HCT116 (cell line): ENCODE data around the gene SEMA3B. TPM values are rescaled to one million over a fixed set of nuclear protein-coding genes. Genes with fewer than 3 reads are reported as not detected.

Source experiments
- ATAC-seq: fragments of 200-7000 bp; cut with Tn5 transposase; 2 replicates; pipeline ENCODE4 v1.9.1; 2020; ENCODE audit warnings: mild to moderate bottlenecking, moderate library complexity
- BruUV-seq: library from RNA; stranded (reverse); fragments of 400-500 nt; replicated peaks from 2 replicates; lab custom pipeline; 2021; lab: Mats Ljungman, UMichigan
- CTCF ChIA-PET: fragments of 300-600 bp; sonication (Branson Sonifier 250); formaldehyde crosslinking; loops from one replicate; lab custom pipeline; 2021; ENCODE audit warnings: antibody characterized with exemption; lab: Charles Lee
- POLR2A ChIA-PET: fragments of 300-600, 350-600 bp; sonication (Branson Sonifier 250); formaldehyde crosslinking; loops from one replicate; lab custom pipeline; 2021; ENCODE audit warnings: antibody characterized with exemption; lab: Charles Lee
- RAD21 ChIA-PET, 2 experiments: fragments of 300-600 bp; sonication (Branson Sonifier 250); formaldehyde crosslinking; loops; one replicate each; lab custom pipeline; 2023; ENCODE audit warnings: low total read pairs in 2 of 2; ENCODE audit not compliant: uncharacterized antibody in 2 of 2, unreplicated experiment in 2 of 2, low non-redundant PET in 1 of 2; lab: Charles Lee
- DNase-seq: peaks from one replicate; pipeline ENCODE4 v3.0.0-alpha.2; 2010; ENCODE audit warnings: low read depth, low spot score
- H2AFZ ChIP-seq: fragments of 200-600 bp; shearing (Covaris generic), sonication (generic); 2 replicates; pipeline ENCODE4 v1.6.1; 2017; ENCODE audit warnings: low read depth, mixed run types, mixed read lengths, antibody characterized with exemption, low read length; ENCODE audit not compliant: poor library complexity, severe bottlenecking
- H3K27ac ChIP-seq: 2 replicates; pipeline ENCODE4 v1.5.1; 2012; ENCODE audit warnings: low read depth, low read length
- H3K27me3 ChIP-seq: fragments of 200-600 bp; sonication (generic); 2 replicates; pipeline ENCODE4 v1.6.1; 2016; ENCODE audit warnings: mixed run types, low read length, mixed read lengths; ENCODE audit not compliant: insufficient read depth
- H3K36me3 ChIP-seq, 2 experiments: fragments of 200-500 bp in 1 of 2; fragments of 200-600 bp in 1 of 2; sonication (Bioruptor generic) in 1 of 2; sonication (generic) in 1 of 2; 2 replicates each; pipeline versions ENCODE4 v1.5.1 to v1.6.1; 2014 to 2016; ENCODE audit warnings: low read length in 2 of 2, inconsistent platforms in 1 of 2, mixed read lengths in 1 of 2, mixed run types in 1 of 2; ENCODE audit not compliant: insufficient read depth in 2 of 2, control insufficient read depth in 1 of 2
- H3K4me1 ChIP-seq, 2 experiments: fragments of 200-600 bp in 1 of 2; sonication (generic) in 1 of 2; 2 replicates each; pipeline versions ENCODE4 v1.5.1 to v1.6.1; 2012 to 2017; ENCODE audit warnings: low read length in 2 of 2, inconsistent platforms in 1 of 2, mild to moderate bottlenecking in 1 of 2, mixed read lengths in 1 of 2, mixed run types in 1 of 2, moderate library complexity in 1 of 2; ENCODE audit not compliant: insufficient read depth in 2 of 2, control insufficient read depth in 1 of 2
- H3K4me2 ChIP-seq: fragments of 200-600 bp; sonication (generic); 2 replicates; pipeline ENCODE4 v1.6.1; 2017; ENCODE audit warnings: mixed run types, low read length, mixed read lengths
- H3K4me3 ChIP-seq, 2 experiments: fragments of 200-600 bp in 1 of 2; sonication (generic) in 1 of 2; replicated peaks in 1 of 2; 2 replicates each; pipeline ENCODE4 v1.5.1; 2011 to 2016; ENCODE audit warnings: low read length in 2 of 2, control low read depth in 1 of 2, low read depth in 1 of 2, mild to moderate bottlenecking in 1 of 2, mixed read lengths in 1 of 2, mixed run types in 1 of 2
- H3K79me2 ChIP-seq: fragments of 200-600 bp; sonication (generic); 2 replicates; pipeline ENCODE4 v1.6.1; 2017; ENCODE audit warnings: mild to moderate bottlenecking, mixed run types, low read length, moderate library complexity, mixed read lengths; ENCODE audit not compliant: insufficient read depth
- H3K9ac ChIP-seq: fragments of 200-600 bp; sonication (generic); 2 replicates; pipeline ENCODE4 v1.6.1; 2016; ENCODE audit warnings: low read length, mixed read lengths
- H3K9me2 ChIP-seq: fragments of 200-600 bp; sonication (generic), shearing (Covaris generic); 2 replicates; pipeline ENCODE4 v1.6.1; 2017; ENCODE audit warnings: mixed run types, mild to moderate bottlenecking, moderate library complexity; ENCODE audit not compliant: insufficient read depth
- H3K9me3 ChIP-seq, 2 experiments: fragments of 200-500 bp in 1 of 2; fragments of 200-600 bp in 1 of 2; sonication (Bioruptor generic) in 1 of 2; sonication (generic) in 1 of 2; 2 replicates each; pipeline ENCODE4 v1.6.1; 2014 to 2017; ENCODE audit warnings: low read length in 2 of 2, mixed read lengths in 2 of 2, inconsistent platforms in 1 of 2, low read depth in 1 of 2, mild to moderate bottlenecking in 1 of 2, mixed run types in 1 of 2, moderate library complexity in 1 of 2; ENCODE audit not compliant: control insufficient read depth in 1 of 2, insufficient read depth in 1 of 2
- H4K20me1 ChIP-seq: fragments of 200-600 bp; sonication (generic), shearing (Covaris generic); 2 replicates; pipeline ENCODE4 v1.6.1; 2017; ENCODE audit warnings: mixed run types, mild to moderate bottlenecking, moderate library complexity; ENCODE audit not compliant: insufficient read depth
- CBX3 ChIP-seq: IDR thresholded peaks from 2 replicates; pipeline ENCODE4 v1.6.1; 2012; ENCODE audit warnings: low read depth
- CEBPB ChIP-seq: IDR thresholded peaks from 2 replicates; pipeline ENCODE4 v1.6.1; 2012; ENCODE audit warnings: low read depth
- CTCF ChIP-seq, 3 experiments: fragments of 200-600 bp in 1 of 3; sonication (generic) in 1 of 3; IDR thresholded peaks in 2 of 3; conservative IDR thresholded peaks in 1 of 3; 2 replicates each; pipeline ENCODE4 v1.5.1; 2012 to 2017; ENCODE audit warnings: low read depth in 2 of 3, low read length in 2 of 3, antibody characterized with exemption in 1 of 3, borderline replicate concordance in 1 of 3, control low read depth in 1 of 3, mild to moderate bottlenecking in 1 of 3, mixed read lengths in 1 of 3, mixed run types in 1 of 3, moderate library complexity in 1 of 3; ENCODE audit not compliant: insufficient read depth in 1 of 3
- EGR1 ChIP-seq: IDR thresholded peaks from 2 replicates; pipeline ENCODE4 v1.6.1; 2012; ENCODE audit warnings: low read depth
- EZH2 ChIP-seq: fragments of 200-600 bp; sonication (generic); IDR thresholded peaks from 2 replicates; pipeline ENCODE4 v1.6.1; 2017; ENCODE audit warnings: antibody characterized with exemption, mixed run types
- EZH2phosphoT487 ChIP-seq: fragments of 200-600 bp; IDR thresholded peaks from 2 replicates; pipeline ENCODE4 v1.6.1; 2018; ENCODE audit warnings: antibody characterized with exemption, borderline replicate concordance
- FOSL1 ChIP-seq: IDR thresholded peaks from 2 replicates; pipeline ENCODE4 v1.6.1; 2012; ENCODE audit warnings: low read depth
- JUND ChIP-seq: IDR thresholded peaks from 2 replicates; pipeline ENCODE4 v1.6.1; 2012
- POLR2A ChIP-seq: IDR thresholded peaks from 2 replicates; pipeline ENCODE4 v1.7.0; 2011; ENCODE audit warnings: borderline replicate concordance; ENCODE audit not compliant: insufficient read depth, insufficient read length; ENCODE audit errors: extremely low read depth
- POLR2AphosphoS5 ChIP-seq: IDR thresholded peaks from 2 replicates; pipeline ENCODE4 v1.6.1; 2011; ENCODE audit warnings: mild to moderate bottlenecking, low read depth, low read length, moderate library complexity
- RAD21 ChIP-seq: IDR thresholded peaks from 2 replicates; pipeline ENCODE4 v1.6.1; 2012; ENCODE audit warnings: low read depth, mild to moderate bottlenecking
- SIN3A ChIP-seq: IDR thresholded peaks from 2 replicates; pipeline ENCODE4 v1.6.1; 2012; ENCODE audit warnings: low read depth
- SRF ChIP-seq: IDR thresholded peaks from 2 replicates; pipeline ENCODE4 v1.6.1; 2012; ENCODE audit warnings: low read depth
- YY1 ChIP-seq: IDR thresholded peaks from 2 replicates; pipeline ENCODE4 v1.6.1; 2011; ENCODE audit warnings: low read length, low read depth, moderate library complexity, mild to moderate bottlenecking; ENCODE audit not compliant: insufficient replicate concordance; ENCODE audit errors: extremely low read depth
- ZBTB33 ChIP-seq: IDR thresholded peaks from 2 replicates; pipeline ENCODE4 v1.6.1; 2011; ENCODE audit warnings: mild to moderate bottlenecking, low read length, moderate library complexity; ENCODE audit not compliant: insufficient replicate concordance; ENCODE audit errors: extremely low read depth
- ZFX ChIP-seq: fragments of 450-650 bp; IDR thresholded peaks from 2 replicates; pipeline ENCODE4 v1.6.1; 2017
- ZNF274 ChIP-seq: fragments of 200-500 bp; sonication (Bioruptor generic); IDR thresholded peaks from 2 replicates; pipeline ENCODE4 v1.6.1; 2014; ENCODE audit warnings: mild to moderate bottlenecking, low read depth, low read length, inconsistent platforms
- intact Hi-C: fragments of 100-400 bp; cut with micrococcal nuclease; formaldehyde crosslinking; loops from 2 replicates; pipeline ENCODE4 v1.10.0; 2022
- total RNA-seq: library from RNA; stranded (reverse); gene quantifications from one replicate; pipeline ENCODE4 v1.2.1, GENCODE V29; 2021; ENCODE audit not compliant: unreplicated experiment
- TF ChIP-seq, protein P1 (sequence below): IDR thresholded peaks from 2 replicates; pipeline ENCODE4 v1.6.1; 2012; ENCODE audit warnings: low read depth

Gene SEMA3B
- total RNA-seq, 1 experiment from 2014 or later, result 46.2 TPM

GRCh38 chr3:50327129-50327528, 58.2 kb downstream of the SEMA3B start:
- Histone ChIP-seq H3K27ac (peak overlapping the region; percentile 61), H3K9ac (peak overlapping the region; percentile 86), H3K27me3 (no peaks in the 10 kb centered on the region), H3K36me3 (peaks cover 33 to 36% of the 10 kb centered on the region in 2 experiments; a peak in 3 of 4 replicates), H3K9me2 (no peaks in the 10 kb centered on the region), H2AFZ (no peak overlapping the region), H3K9me3 (no peaks in the 10 kb centered on the region), H4K20me1 (no peaks in the 10 kb centered on the region), H3K4me2 (peak overlapping the region; percentile 88), H3K4me1 (peaks cover 19 to 38% of the 10 kb centered on the region in 2 experiments), H3K79me2 (peaks cover 44% of the 10 kb centered on the region), H3K4me3 (peak overlapping the region; percentile 87 to 98)
- CTCF ChIA-PET, result interaction anchor here (1.6 to 2.0 kb wide), 2 partner anchors 10 to 215 kb away, joined by 4 to 14 read pairs; no protein-coding TSS in a partner anchor
- POLR2A ChIA-PET, result interaction anchor here (2.2 kb wide), 1 partner anchor 10 kb away, joined by 25 read pairs; no protein-coding TSS in a partner anchor
- DNase-seq (no peak), ATAC-seq (no peak)
- RAD21 ChIA-PET, result no interaction called here
- TF ChIP-seq ZFX (no peak), JUND (no peak), ZBTB33 (no peak), SIN3A (no peak), POLR2AphosphoS5 (no peak), YY1 (no peak), SRF (no peak), CBX3 (no peak), RAD21 (no peak), EZH2 (no peak), CEBPB (no peak), POLR2A (no peak), CTCF (IDR thresholded peaks at IDR 0.05 in 2 of 3, conservative IDR thresholded peaks at IDR 0.05 in 1 of 3; ENCODE audit: borderline replicate concordance in 1 of 3, insufficient read depth in 1 of 3, low read depth in 2 of 3, low read length in 2 of 3) (no peak), EZH2phosphoT487 (no peak), EGR1 (no peak), FOSL1 (no peak), ZNF274 (no peak)
- TF ChIP-seq, protein P1, sequence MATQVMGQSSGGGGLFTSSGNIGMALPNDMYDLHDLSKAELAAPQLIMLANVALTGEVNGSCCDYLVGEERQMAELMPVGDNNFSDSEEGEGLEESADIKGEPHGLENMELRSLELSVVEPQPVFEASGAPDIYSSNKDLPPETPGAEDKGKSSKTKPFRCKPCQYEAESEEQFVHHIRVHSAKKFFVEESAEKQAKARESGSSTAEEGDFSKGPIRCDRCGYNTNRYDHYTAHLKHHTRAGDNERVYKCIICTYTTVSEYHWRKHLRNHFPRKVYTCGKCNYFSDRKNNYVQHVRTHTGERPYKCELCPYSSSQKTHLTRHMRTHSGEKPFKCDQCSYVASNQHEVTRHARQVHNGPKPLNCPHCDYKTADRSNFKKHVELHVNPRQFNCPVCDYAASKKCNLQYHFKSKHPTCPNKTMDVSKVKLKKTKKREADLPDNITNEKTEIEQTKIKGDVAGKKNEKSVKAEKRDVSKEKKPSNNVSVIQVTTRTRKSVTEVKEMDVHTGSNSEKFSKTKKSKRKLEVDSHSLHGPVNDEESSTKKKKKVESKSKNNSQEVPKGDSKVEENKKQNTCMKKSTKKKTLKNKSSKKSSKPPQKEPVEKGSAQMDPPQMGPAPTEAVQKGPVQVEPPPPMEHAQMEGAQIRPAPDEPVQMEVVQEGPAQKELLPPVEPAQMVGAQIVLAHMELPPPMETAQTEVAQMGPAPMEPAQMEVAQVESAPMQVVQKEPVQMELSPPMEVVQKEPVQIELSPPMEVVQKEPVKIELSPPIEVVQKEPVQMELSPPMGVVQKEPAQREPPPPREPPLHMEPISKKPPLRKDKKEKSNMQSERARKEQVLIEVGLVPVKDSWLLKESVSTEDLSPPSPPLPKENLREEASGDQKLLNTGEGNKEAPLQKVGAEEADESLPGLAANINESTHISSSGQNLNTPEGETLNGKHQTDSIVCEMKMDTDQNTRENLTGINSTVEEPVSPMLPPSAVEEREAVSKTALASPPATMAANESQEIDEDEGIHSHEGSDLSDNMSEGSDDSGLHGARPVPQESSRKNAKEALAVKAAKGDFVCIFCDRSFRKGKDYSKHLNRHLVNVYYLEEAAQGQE, result no peak
- no TSS peak for BruUV-seq
- intact Hi-C loops, result no loop called here
